HL-60 (cell line): Measurements from ENCODE around the gene FAM184B.

ENCODE experiments used
- POLR2AphosphoS5 ChIP-seq: IDR thresholded peaks from 2 replicates; pipeline ENCODE4 v1.6.1; 2012; ENCODE audit warnings: low read depth
- TF ChIP-seq, protein P1 (sequence below): IDR thresholded peaks from one replicate; pipeline ENCODE4 v1.5.1; 2011; ENCODE audit warnings: low read length, control low read depth, inconsistent platforms; ENCODE audit not compliant: insufficient read depth
- TF ChIP-seq, protein P2 (sequence below): IDR thresholded peaks from 2 replicates; pipeline ENCODE4 v1.6.1; 2012; ENCODE audit warnings: low read depth; ENCODE audit not compliant: insufficient replicate concordance

DNA sequence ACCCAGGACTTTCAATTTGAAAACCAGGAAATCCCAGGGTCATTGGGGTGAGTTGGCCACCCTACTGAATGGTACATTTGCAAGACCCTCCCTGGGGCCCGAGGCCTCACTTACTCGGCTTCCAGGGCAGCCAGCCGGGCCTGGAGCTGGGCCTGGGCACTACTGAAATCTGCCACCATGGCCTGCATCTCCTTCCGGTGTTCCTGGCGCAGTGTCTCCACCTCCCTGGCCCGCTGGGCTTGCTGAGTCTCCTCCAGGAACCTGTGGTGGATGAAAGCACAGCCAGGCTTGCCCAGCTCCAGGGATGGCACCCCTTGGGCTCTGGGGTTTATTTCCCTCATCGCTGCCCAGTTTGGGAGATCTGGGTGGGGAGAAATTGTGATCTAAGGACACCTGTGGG is 142.3 kb downstream of the FAM184B start:
- TF ChIP-seq, protein P1, sequence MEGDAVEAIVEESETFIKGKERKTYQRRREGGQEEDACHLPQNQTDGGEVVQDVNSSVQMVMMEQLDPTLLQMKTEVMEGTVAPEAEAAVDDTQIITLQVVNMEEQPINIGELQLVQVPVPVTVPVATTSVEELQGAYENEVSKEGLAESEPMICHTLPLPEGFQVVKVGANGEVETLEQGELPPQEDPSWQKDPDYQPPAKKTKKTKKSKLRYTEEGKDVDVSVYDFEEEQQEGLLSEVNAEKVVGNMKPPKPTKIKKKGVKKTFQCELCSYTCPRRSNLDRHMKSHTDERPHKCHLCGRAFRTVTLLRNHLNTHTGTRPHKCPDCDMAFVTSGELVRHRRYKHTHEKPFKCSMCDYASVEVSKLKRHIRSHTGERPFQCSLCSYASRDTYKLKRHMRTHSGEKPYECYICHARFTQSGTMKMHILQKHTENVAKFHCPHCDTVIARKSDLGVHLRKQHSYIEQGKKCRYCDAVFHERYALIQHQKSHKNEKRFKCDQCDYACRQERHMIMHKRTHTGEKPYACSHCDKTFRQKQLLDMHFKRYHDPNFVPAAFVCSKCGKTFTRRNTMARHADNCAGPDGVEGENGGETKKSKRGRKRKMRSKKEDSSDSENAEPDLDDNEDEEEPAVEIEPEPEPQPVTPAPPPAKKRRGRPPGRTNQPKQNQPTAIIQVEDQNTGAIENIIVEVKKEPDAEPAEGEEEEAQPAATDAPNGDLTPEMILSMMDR: no peak
- no peak for TF ChIP-seq POLR2AphosphoS5
- TF ChIP-seq, protein P2, sequence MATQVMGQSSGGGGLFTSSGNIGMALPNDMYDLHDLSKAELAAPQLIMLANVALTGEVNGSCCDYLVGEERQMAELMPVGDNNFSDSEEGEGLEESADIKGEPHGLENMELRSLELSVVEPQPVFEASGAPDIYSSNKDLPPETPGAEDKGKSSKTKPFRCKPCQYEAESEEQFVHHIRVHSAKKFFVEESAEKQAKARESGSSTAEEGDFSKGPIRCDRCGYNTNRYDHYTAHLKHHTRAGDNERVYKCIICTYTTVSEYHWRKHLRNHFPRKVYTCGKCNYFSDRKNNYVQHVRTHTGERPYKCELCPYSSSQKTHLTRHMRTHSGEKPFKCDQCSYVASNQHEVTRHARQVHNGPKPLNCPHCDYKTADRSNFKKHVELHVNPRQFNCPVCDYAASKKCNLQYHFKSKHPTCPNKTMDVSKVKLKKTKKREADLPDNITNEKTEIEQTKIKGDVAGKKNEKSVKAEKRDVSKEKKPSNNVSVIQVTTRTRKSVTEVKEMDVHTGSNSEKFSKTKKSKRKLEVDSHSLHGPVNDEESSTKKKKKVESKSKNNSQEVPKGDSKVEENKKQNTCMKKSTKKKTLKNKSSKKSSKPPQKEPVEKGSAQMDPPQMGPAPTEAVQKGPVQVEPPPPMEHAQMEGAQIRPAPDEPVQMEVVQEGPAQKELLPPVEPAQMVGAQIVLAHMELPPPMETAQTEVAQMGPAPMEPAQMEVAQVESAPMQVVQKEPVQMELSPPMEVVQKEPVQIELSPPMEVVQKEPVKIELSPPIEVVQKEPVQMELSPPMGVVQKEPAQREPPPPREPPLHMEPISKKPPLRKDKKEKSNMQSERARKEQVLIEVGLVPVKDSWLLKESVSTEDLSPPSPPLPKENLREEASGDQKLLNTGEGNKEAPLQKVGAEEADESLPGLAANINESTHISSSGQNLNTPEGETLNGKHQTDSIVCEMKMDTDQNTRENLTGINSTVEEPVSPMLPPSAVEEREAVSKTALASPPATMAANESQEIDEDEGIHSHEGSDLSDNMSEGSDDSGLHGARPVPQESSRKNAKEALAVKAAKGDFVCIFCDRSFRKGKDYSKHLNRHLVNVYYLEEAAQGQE: no peak
